Retinal pigment epithelial cell (primary cell): Measurements from ENCODE around the gene TMPRSS12.
"Not testable (repeated sequence)": the region's sequence is repeated elsewhere in the genome, so short reads cannot be mapped to it uniquely, and the experiment has no call there.

Source experiments
- DNase-seq: peaks from one replicate; pipeline ENCODE4 v3.0.0-alpha.2; 2010; ENCODE audit warnings: low read depth
- H3K4me3 ChIP-seq: 2 replicates; pipeline ENCODE4 v1.5.1; 2011; ENCODE audit warnings: mild to moderate bottlenecking, low read length, control low read depth, moderate library complexity
- CTCF ChIP-seq: conservative IDR thresholded peaks from 2 replicates; pipeline ENCODE4 v1.5.1; 2011; ENCODE audit warnings: low read depth, low read length, control low read depth, inconsistent platforms

TMPRSS12 gene

GRCh38 chr12:50842637-50843493 is at the start of gene TMPRSS12:
TMPRSS12 (plus strand) TSS chr12:50842926; CDS start chr12:50842965, 39 bp downstream.
- peak within 1 kb of the TSS; percentile 36 for H3K4me3 ChIP-seq
- TF ChIP-seq CTCF, result peak; percentile 16
- no peak for DNase-seq

- no peak for DNase-seq
- no peak for TF ChIP-seq CTCF
- H3K4me3 ChIP-seq, result no peak overlapping the region
Observed at GRCh38 chr12:50799908-50800307, 42.8 kb upstream of the TMPRSS12 start.

- no peak for DNase-seq
- H3K4me3 ChIP-seq, result no peak overlapping the region
- TF ChIP-seq CTCF, result no peak
Observed at GRCh38 chr12:50803230-50803875, 39.4 kb upstream of the TMPRSS12 start.

- no peak overlapping the region for H3K4me3 ChIP-seq
- no peak for TF ChIP-seq CTCF
- no peak for DNase-seq
Observed at GRCh38 chr12:50806176-50806575, 36.5 kb upstream of the TMPRSS12 start.

GRCh38 chr12:50809131-50809530 is 33.6 kb upstream of the TMPRSS12 start:
- not testable (repeated sequence) for H3K4me3 ChIP-seq, DNase-seq

GRCh38 chr12:50814921-50815320 is 27.8 kb upstream of the TMPRSS12 start:
- not testable (repeated sequence) for H3K4me3 ChIP-seq, DNase-seq

GRCh38 chr12:50820177-50820576 is 22.5 kb upstream of the TMPRSS12 start:
- no peak overlapping the region for H3K4me3 ChIP-seq
- no peak for TF ChIP-seq CTCF
- no peak for DNase-seq

GRCh38 chr12:50822082-50822481 is 20.6 kb upstream of the TMPRSS12 start:
- DNase-seq, result no peak

GRCh38 chr12:50823724-50824123 is 19.0 kb upstream of the TMPRSS12 start:
- DNase-seq, H3K4me3 ChIP-seq: not testable (repeated sequence)

More at GRCh38 chr12:50822082-50822481, 20.6 kb upstream of the TMPRSS12 start:
- H3K4me3 ChIP-seq, result no peak overlapping the region
- TF ChIP-seq CTCF, result no peak
